ENCODE results near the gene BRD1. TPM values are rescaled to one million over a fixed set of nuclear protein-coding genes. Genes with fewer than 3 reads are reported as not detected.

Gene BRD1
- total RNA-seq, 1 donor from 2014 or later: 37.4 TPM

- no peak for DNase-seq
- intact Hi-C loops (cut with DNase I): no loop called here
- H3K9me3 ChIP-seq: no peaks in the 10 kb centered on the region
Measured at GRCh38 chr22:49850959-49851802, 23.5 kb upstream of the BRD1 start.

DNA sequence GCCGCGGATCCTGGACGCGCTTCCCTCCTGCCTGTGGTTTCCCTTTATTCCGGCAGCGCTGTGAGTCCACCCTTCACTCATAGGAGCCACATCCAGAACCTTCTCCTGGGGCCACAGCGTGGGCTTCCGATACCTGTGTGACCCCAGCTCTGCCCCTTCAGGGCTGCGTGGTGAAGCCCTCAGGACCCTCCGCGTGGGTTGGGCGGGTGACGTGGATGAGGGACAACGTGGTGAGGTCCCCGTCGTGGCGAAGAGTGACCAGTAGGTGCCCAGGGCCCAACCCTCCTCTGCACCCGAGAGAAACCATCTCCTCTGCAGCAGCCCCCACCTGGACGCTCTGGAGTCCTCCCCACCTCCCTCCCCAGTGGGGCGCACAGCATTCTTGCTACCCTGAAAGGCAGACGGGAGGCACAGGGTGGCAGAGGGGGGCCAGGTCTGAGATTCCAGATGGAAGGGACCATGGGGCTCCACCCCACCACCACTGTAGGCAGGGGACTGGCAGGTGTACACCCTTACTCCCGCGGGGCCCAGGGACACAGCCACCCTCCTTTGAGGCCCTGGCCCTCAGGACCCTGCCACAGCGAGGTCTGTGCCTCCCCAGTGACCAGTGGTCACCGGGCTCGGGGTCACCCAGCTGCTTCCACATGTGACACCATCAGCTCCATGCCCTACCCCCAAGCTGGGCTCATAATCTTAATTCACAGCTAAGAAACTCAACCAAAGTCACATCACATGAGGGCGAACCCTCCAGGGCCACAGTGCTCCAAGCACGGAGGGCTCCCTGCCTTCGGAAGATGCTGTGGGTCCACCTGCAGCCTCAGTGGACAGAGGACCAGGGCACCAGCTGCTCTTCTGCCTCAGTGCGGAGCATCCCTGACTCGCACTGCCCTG is 22.6 kb upstream of the BRD1 start:
- no peaks in the 10 kb centered on the region for H3K9me3 ChIP-seq
- peaks cover 35% of the 10 kb centered on the region for H3K27me3 ChIP-seq (ENCODE audit: low read depth)
- TF ChIP-seq, protein P1, sequence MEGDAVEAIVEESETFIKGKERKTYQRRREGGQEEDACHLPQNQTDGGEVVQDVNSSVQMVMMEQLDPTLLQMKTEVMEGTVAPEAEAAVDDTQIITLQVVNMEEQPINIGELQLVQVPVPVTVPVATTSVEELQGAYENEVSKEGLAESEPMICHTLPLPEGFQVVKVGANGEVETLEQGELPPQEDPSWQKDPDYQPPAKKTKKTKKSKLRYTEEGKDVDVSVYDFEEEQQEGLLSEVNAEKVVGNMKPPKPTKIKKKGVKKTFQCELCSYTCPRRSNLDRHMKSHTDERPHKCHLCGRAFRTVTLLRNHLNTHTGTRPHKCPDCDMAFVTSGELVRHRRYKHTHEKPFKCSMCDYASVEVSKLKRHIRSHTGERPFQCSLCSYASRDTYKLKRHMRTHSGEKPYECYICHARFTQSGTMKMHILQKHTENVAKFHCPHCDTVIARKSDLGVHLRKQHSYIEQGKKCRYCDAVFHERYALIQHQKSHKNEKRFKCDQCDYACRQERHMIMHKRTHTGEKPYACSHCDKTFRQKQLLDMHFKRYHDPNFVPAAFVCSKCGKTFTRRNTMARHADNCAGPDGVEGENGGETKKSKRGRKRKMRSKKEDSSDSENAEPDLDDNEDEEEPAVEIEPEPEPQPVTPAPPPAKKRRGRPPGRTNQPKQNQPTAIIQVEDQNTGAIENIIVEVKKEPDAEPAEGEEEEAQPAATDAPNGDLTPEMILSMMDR (IDR thresholded peaks at IDR 0.05): no peak
- no peak for ATAC-seq
- peaks cover 35% of the 10 kb centered on the region for H3K4me1 ChIP-seq
- no peak for DNase-seq
- H3K4me3 ChIP-seq: peak overlapping the region; percentile 59
- intact Hi-C loops (cut with DNase I): no loop called here
- no peaks in the 10 kb centered on the region for H3K36me3 ChIP-seq
- no peak overlapping the region for H3K27ac ChIP-seq

More at GRCh38 chr22:49850959-49851802, 23.5 kb upstream of the BRD1 start:
- ATAC-seq: no peak
- no peaks in the 10 kb centered on the region for H3K36me3 ChIP-seq
- TF ChIP-seq, protein P1 (IDR thresholded peaks at IDR 0.05): no peak
- peaks cover 45% of the 10 kb centered on the region for H3K4me1 ChIP-seq
- H3K27ac ChIP-seq: no peak overlapping the region
- H3K27me3 ChIP-seq (ENCODE audit: low read depth): peaks cover 35% of the 10 kb centered on the region
- H3K4me3 ChIP-seq: no peak overlapping the region

- Histone ChIP-seq H3K36me3 (no peaks in the 10 kb centered on the region), H3K9me3 (no peaks in the 10 kb centered on the region), H3K27ac (no peak overlapping the region), H3K27me3 (ENCODE audit: low read depth) (peaks cover 35% of the 10 kb centered on the region), H3K4me3 (peak overlapping the region; percentile 59), H3K4me1 (peaks cover 27% of the 10 kb centered on the region)
- ATAC-seq: no peak
- DNase-seq: no peak
- TF ChIP-seq, protein P1 (IDR thresholded peaks at IDR 0.05): no peak
- intact Hi-C loops (cut with DNase I): no loop called here
Measured at GRCh38 chr22:49849161-49850020, 21.7 kb upstream of the BRD1 start.

- H3K27ac ChIP-seq: peak overlapping the region; percentile 62
- peak overlapping the region; percentile 59 for H3K4me3 ChIP-seq
- peaks cover 27% of the 10 kb centered on the region for H3K4me1 ChIP-seq
- ATAC-seq (no peak), DNase-seq (no peak)
- peaks cover 35% of the 10 kb centered on the region for H3K27me3 ChIP-seq (ENCODE audit: low read depth)
- no peaks in the 10 kb centered on the region for H3K36me3 ChIP-seq
- H3K9me3 ChIP-seq: no peaks in the 10 kb centered on the region
- TF ChIP-seq, protein P1 (IDR thresholded peaks at IDR 0.05): no peak
- intact Hi-C loops (cut with DNase I): no loop called here
Measured at GRCh38 chr22:49848690-49849160, 21.1 kb upstream of the BRD1 start.

Measured in lower lobe of right lung (tissue), 2 donors.